NCI-H526 (cell line): ENCODE data around the gene INSM1.

Experiments
- DNase-seq, 2 experiments: peaks; one replicate each; lab custom pipeline; 2025; lab: John Stamatoyannopoulos, UW

Gene INSM1

GRCh38 chr20:20393207-20394120, 25.6 kb downstream of the INSM1 start:
- no peak for DNase-seq

GRCh38 chr20:20395087-20395486, 27.2 kb downstream of the INSM1 start:
- no peak for DNase-seq

- peak in 1 of 2 experiments; percentile 72 for DNase-seq
These were observed 28.1 kb downstream of the INSM1 start for GRCh38 chr20:20395903-20396568.

DNA sequence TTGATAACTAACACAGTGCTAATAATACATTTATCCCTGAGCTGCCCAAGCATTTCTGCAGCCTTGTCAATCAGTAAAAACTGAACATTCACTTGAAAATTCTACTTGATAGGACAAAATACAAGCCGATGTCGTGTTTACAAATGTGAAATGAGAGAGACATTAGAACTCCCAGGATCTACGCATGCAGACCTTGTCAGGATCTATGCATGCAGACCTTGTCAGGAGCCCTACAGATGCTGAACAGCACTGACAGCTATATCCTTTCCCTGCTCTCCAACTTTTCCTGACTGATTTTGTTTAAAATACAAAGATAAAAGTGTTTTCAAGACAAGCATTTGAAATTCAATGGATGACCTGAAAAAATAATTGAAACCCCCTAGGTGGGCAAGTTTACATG, 28.9 kb downstream of the INSM1 start:
- DNase-seq: no peak

DNA sequence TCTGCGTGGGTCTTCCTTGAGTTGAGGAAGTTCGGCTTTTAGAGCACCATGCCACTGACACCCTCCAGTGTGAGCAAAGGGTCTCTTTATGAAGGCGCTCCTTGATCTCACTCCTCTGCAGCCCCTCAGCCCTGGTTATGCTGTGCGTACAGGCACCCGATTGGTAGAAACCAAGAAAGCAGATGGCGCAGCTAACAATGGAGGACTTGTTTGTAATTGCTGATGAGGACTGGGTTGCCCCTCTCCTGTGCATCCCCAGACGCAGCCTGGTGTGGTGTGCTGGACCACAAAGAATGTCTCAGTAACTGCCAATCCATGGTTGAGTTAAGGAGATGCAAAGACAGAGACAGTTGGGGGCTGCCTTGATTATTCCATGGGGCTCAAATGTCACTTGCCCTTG, 30.2 kb downstream of the INSM1 start:
- DNase-seq: no peak

GRCh38 chr20:20399531-20400500, 31.9 kb downstream of the INSM1 start:
- DNase-seq: no peak

- DNase-seq: no peak
These were observed 34.1 kb downstream of the INSM1 start for GRCh38 chr20:20401991-20402390.

DNA sequence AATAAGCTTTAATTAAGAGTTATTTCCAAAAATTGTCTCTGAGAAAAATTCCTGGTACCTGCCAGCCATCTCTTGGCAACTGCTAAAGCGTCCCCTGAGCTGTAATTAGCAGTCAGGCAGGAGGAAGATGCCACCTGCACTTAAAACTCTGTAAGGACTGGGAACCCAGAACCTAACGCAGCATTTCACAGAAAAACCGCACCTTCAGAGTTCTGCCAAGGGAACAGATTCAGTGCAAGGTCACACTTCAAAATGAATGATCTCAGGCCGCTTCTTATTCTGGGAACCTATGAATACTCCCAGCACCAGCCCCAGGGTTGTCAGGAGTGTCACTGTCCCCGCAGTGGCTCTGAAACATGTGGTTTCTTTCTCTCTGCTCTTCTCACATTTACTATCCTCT, 36.7 kb downstream of the INSM1 start:
- DNase-seq: no peak

- DNase-seq: no peak
These were observed 37.7 kb downstream of the INSM1 start for GRCh38 chr20:20405623-20406022.

- DNase-seq: no peak
These were observed 38.4 kb downstream of the INSM1 start for GRCh38 chr20:20406306-20406705.

DNA sequence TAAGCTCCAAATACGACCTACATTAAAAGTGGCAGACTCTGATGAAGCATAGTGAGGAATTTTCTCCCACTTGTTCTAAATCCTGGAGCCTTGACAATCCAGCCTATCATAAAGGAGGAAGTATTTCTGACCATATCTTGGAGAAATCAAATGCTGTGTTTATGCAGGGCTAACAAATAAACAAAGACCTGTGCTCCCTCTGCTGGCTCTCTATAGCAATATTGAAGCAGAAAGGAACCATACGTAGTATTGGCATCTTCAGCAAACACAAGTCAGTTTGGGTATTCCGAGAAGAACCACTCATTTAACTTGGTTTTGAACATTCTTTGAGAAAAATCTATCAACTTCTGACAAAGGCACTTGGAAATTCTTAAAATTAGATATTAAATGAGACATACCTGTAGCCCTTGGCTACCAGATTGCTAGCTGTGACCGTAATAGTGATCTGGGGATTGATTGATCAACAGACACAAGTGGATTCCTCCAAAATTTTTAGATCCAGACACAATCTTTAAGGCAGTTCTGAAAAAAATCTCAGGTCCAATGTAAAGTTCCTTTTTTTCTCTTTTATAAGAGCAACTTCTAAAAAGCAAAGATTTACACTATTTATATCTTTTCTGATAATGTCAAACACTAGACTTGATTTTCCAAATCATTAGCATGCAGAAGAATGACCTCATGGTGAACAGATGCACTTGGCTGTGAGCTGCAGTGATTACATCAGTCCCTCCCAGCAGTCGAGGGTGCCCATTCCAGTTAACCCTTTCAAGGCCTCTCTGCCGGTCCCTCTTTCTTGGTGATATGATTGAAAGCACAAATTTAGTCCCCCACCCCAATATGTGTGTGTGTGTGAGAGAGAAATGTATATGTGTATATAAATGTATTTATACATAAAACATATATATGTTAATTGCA, 40.2 kb downstream of the INSM1 start:
- peak in 1 of 2 experiments; percentile 68 for DNase-seq

GRCh38 chr20:20409331-20409730, 41.4 kb downstream of the INSM1 start:
- DNase-seq: no peak

DNA sequence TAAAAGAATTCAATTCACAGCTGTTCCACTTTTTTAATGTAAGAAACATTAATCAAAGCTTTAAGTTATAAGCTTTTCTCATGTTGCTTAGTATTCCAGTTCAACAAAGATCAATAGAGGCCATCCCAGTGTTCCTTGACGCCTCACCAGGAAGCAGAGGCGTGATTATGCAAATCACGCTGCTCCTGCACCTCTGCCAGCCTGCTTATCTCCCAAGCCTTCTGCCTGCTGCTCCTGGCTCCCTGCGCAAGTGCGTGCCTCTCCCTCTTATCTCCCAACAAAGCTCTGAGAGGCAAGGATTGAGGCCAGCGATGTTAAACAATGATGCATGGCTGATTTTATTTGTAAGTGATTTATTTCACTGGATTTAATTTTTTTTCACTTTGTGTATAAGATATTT, 42.8 kb downstream of the INSM1 start:
- peak; percentile 69 to 88 for DNase-seq

GRCh38 chr20:20411402-20411801, 43.5 kb downstream of the INSM1 start:
- no peak for DNase-seq

DNA sequence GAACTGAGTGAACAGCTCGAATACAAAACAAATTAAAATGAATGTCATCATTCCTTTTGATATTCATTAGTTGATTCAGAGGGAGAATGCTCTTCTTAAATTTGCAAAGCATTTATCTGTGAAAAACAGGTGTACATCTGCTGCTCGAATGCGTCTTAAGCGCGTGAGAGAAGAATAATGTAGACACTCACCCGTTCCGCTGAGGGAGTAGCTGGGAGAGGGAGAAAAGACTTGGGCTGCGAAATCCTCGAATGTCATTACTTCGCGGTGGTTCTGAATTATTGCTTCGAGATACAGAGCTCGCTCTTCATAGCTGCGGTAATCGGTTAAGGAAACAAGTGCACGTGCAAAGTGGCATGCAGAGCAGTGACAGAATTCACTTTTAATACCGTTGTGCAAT, 43.9 kb downstream of the INSM1 start:
- DNase-seq: peak in 1 of 2 experiments; percentile 13

DNA sequence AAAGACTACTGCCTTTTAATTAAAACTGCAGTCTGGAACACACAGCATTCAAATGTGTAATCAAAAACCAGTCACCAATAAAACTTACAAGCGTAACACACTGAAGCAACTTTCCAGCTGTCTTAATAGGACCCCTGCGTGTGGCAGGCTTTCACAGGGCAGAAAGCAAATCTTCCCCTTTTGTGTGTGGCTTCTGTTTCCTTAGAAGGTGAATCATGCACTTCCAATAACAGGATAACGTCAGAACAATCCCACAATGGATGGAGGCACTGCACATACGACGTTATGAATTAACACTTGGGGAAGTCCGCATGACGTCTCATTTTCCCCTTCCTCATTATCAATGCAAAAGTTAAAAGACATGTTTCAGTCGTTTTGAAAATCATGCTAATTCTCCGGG, 44.8 kb downstream of the INSM1 start:
- peak; percentile 55 to 62 for DNase-seq

- no peak for DNase-seq
These were observed 45.9 kb downstream of the INSM1 start for GRCh38 chr20:20413810-20414281.

DNA sequence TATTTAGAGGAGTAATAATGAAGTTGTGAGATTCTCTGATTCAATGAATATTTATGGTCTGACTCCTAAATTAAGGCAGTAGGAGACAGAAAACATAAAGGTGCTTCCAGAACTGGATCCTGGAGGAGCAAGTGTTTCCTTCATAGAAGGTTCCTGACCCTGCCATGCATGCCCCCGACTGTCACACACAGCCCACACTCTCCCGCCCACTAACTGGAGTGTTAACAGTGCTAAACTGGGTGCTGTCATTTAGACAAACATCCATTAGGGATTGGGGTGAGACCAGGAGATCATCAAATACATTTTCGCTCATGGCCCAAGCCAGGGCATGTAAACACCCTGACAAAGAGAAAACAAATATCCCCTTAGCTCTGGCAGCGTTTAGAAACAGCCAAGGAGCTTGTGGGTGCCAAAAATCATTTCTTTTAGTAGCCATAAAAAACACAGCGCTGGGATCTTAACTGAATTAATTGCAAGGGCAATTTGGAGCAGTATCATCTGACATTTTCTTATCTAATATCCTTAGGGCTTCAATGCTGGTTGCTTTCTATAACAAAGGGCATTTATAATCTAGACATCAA, 46.8 kb downstream of the INSM1 start:
- no peak for DNase-seq

- DNase-seq: no peak
These were observed 47.4 kb downstream of the INSM1 start for GRCh38 chr20:20415321-20415720.

DNA sequence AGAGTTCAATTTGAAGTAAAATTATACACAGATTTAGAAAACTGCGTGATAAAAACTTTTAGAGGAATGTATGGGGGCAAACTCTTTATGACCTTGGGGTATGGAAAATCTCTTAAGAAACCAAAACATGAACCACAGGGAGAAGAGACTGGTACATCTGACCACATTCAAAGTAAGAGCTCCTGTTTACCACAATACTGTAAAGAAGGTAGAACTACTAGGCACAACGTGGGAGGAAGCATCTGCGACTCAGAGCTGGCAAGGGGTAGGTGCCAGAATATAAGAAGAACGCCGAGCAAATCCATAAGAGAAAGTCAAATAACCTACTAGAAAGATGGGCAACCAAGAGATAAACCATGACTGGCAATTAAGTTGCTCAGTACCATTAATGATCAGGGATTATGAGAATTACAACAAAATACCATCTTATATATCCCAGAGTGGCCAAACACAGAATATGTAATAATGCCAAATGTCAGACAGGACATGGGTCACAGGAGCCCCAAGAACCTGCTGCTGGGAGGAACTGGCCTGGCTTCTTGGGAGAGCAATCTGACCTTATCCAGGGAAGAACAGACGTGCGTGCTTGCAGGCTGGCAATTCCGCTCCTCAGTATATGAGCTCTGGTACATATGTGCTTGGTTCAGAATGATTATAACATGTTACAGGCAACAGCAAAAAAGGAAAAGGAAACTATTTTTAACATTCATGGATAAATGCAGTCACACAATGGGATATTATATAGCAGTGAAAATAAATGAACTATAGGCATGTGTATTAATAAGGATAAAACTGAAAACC, 50.2 kb downstream of the INSM1 start:
- no peak for DNase-seq
